NCI-H187 (cell line): ENCODE measurements around the gene MUC13.

Source experiments
- DNase-seq, 2 experiments: peaks; one replicate each; lab custom pipeline; 2025; lab: John Stamatoyannopoulos, UW

Gene MUC13

GRCh38 chr3:124903896-124904834 is 30.4 kb downstream of the MUC13 start:
- no peak for DNase-seq

DNA sequence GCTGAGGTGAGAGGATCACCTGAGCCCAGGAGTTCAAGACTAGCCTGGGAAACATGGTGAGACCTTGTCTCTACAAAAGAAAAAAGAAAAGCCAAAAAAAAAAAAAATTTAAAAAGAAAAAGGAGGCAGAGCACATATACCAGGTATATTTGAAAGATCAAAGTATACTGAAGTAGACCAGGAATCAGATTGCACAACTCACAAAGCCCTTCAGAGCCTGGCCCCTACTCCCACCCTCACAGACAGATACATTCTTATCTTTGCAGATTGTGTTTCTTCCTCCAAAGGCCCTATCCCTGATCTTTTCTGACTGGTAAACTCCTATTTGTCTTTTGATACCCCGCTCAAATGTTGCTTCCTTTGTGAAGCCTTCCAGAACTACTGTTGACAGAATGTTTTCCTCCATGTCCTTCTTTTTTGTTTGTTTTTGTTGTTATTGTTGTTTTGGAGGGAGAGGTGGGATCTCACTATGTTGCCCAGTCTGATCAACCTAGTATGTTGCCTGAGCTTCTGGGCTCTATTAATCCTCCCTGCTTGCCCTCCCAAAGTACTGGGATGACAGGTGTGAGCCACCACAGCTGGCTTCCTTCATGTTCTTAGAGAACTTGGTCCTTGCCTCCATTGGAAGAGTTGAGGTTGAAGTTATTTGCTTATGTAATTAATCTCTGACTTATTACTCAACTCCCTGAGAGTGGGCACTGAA is 37.6 kb downstream of the MUC13 start:
- DNase-seq = no peak

GRCh38 chr3:124895756-124896155 is 38.8 kb downstream of the MUC13 start:
- DNase-seq = no peak

DNA sequence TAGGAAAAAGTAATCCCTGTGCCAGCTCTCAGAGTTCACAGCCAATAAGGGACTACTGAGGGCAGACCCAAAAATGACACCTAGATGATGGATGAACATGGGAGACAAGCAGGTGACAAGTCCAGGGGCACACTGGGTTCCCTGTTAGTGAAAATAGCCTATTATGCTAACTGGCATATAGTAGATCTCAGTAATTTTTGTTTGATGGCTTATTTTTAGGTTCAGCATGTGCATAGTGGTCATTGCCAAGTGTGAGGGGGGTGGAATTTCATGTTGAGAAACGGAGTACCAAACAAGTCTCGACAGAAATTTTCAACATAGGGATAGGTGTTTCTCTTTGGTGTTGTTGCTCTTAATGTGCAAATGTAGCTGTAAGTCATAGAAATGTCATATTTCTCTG is 41.0 kb downstream of the MUC13 start:
- DNase-seq = no peak

DNA sequence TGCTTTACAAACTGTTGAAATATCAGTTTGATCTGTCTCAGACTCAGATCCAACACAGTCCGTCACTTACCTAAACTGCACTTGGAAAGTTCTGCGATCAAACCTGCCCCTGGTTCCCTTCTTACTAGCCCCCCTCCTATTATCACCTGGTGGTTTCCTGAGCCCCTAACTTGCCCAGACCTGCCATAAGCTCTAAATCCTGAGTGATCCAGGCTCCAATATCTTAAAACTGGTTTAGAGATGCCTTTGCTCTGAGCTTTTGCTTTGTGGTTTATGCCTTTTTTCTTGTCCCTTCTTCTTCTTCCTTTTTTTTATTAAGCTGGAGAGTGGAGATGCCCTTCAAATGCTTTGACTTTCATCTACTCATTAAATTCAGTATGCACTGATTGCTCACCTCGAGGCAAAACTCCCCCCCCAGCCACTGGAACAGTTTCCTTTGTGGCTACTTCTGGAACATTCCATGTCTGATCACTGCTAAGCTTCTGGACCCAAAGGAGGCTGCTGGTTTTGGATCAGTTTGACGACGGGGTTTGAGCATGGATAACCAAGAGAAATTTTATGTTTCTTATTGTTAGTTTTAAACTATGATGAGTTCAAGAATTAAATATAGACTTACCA is 43.9 kb downstream of the MUC13 start:
- no peak for DNase-seq

DNA sequence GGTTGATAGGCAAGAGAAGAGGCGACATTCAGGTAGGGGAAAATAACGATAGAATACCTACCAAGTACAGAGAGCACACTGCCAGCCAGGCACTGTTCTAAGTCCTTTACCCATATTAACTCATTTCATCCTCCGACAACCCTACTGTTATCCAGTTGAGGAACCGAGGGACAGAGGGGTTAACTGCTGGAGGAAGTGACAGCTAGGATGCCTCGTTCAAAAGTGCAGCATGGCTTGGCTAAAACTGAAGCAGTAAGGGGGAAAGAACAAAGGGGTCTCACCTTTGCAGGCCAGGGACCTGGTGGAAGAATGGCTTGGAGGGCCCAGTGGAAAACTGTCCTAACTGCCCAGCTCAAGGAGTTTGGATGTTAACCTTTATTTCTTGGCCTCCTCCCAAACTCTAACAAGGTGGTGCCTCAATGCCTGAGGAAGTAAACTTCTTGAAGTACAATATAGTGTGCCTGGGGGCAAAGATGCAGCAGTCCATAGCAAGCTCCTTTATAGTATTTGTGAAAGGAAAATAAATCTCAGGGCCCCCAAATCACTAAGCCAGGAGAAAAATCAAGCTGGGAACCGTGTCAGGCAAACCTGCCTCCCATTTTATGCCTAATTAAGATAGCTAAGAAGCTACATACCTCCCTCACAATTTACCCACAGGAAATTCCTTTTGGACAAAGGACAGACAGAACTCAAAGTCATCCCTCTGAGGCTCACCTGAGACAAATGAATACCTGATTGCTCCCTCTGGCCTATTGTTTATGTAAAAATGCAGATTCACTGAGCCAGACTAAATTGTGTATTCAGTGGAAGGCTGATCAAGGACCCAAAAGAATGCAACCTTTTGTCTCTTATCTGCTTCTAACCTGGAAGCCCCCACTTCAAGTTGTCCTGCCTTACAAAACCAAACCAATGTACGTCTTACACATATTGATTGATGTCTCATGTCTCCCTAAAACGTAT is 45.8 kb downstream of the MUC13 start:
- no peak for DNase-seq

DNA sequence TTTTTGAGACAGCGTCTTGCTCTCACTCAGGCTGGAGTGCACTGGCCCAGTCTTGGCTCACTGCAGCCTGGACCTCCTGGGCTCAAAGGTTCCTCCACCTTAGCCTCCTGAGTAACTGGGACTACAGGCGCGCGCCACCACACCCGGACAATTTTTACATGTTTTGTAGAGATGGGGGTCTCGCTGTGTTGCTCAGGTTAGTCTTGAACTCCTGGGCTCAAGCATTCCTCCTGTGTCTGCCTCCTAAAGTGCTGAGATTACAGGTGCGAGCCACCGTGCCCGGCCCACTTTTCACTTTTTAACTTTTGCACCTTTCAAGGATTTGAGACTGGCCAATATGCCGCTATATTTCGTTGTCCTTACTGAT is 46.6 kb downstream of the MUC13 start:
- DNase-seq = no peak

- DNase-seq = no peak
These were observed 47.2 kb downstream of the MUC13 start, which contains the start of gene ITGB5 for GRCh38 chr3:124887177-124887931. Gene ITGB5 (minus strand): TSS chr3:124887365. CDS start chr3:124887000, 365 bp downstream.

DNA sequence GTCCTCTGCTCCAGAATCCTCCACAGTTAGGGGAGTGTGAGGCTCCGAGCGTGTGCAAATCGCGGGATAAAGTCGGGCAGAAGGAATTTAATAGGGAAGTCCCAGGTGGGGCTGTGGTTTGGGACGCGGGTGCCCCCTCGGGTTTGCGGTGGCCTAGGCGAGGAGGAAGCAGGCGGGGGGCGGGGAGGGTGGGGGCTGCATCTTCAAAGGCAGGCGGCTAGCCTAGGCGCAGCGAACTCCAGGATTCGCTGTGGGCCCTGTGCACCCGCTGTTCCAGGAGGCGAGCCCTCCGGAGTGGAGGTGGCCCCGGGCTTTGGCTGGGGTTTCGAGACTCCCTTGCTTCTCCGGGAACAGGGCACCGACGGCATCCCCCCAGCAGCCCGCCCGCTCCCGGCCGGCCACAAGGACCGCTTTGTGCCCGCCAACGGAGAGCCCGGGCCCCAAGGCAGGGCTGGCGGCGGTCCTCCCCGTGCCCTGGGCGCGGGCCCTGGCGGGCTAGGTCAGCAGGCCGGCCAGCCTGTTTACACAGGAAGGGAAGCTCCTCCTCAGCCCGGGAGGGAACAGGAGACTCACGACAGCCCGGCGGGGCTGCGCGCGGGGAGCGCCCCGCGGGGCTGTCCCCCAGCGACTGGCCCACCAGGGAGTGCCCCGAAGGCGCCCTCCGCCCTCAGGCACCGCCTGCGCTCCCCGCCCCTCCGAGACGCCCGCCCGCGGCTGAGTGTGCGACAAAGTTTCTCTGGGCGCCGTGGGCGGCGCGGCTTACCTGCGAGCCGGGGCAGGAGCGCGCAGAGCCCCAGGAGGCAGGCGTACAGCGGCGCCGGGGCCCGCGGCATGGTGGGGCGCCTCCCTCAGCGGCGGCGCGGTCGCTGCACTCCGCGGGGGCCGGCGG is 48.1 kb downstream of the MUC13 start:
- DNase-seq = no peak

DNA sequence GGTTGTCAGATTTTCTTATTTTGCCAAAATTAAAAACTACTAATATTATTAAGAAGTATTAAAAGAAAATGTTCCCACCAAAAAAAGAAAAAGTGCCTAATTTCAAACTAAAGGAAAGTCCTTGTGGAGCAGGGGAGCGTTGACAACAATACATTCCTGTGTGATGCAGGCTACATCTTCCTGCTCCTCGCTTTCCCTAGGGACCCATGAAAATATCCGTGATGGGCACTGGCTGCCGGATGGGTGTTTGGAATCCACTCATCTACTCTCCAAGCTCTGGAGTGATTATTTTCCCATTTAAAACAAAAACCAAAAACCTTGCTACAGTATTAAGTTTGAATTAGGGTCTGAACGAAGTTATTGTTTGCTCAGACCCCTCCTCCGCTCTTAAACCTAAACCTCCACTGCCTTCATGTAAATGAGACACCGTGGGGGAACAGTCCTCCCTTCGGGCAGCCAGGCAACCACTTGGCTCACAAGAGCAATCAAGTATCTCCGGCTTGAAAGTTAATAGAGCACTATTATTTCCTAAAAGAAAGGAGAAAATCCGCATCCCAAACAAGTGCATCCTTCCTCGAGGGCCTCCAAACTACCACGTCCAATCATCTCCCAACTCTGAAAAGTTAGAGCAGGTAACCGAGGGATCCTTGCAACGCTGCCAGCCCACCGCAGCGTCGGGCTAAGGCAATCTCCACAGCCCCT is 48.9 kb downstream of the MUC13 start:
- no peak for DNase-seq

DNA sequence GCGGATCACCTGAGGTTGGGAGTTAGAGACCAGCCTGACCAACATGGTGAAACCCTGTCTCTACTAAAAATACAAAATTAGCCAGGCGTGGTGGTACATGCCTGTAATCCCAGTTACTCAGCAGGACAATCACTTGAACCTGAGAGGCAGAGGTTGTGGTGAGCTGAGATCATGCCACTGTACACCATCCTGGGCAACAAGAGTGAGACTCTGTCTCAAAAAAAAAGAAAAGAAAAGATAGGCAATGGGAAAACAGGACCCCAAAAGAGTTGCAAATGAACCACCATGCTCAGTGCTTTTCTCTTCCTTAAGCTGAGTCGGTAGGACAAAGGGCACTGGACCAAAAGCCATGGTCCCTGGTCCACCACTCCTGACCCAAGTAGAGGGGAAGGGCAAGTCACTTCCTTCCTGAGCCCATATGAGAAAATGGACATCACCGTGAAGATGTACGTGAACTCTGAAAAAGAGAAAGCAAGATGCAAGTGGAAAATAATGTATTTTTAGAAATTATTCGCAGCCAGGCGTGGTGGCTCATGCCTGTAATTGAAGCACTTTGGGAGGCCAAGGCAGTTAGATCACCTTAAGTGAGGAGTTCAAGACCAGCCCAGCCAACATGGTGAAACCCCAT is 50.0 kb downstream of the MUC13 start:
- no peak for DNase-seq

DNA sequence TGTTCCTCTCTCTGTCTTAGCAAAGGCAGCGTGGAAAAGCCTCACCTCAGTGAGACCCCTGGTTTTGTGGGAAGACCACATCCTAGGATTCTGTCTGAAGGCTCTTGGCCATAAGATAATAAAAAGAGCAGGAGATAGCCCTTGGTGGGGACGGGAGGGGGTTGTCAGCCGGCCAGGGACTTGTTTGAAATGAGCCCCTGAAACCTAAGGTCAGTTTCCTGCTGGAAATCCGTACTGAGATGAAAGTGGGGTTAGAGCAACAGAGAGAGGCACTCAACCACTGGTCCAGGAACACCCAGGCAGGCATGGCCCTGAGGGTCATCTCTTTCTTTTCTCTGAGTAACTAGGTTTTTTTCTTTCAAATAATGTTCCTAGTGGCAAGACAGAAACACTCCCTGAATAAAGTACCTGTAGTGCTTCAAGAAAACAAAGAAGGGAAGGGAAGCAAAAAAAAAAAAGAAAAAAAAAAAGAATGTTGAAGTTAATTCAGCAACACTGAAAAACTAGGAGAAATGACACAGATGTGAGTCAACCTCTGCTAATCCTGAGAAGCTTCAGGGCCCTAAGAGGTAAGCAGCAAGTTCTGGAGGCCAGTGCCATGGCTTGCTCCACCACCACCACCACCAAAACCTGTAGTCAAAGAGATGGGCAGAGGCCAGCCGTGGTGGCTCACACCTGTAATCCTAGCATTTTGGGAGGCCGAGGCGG is 50.6 kb downstream of the MUC13 start:
- DNase-seq = no peak

DNA sequence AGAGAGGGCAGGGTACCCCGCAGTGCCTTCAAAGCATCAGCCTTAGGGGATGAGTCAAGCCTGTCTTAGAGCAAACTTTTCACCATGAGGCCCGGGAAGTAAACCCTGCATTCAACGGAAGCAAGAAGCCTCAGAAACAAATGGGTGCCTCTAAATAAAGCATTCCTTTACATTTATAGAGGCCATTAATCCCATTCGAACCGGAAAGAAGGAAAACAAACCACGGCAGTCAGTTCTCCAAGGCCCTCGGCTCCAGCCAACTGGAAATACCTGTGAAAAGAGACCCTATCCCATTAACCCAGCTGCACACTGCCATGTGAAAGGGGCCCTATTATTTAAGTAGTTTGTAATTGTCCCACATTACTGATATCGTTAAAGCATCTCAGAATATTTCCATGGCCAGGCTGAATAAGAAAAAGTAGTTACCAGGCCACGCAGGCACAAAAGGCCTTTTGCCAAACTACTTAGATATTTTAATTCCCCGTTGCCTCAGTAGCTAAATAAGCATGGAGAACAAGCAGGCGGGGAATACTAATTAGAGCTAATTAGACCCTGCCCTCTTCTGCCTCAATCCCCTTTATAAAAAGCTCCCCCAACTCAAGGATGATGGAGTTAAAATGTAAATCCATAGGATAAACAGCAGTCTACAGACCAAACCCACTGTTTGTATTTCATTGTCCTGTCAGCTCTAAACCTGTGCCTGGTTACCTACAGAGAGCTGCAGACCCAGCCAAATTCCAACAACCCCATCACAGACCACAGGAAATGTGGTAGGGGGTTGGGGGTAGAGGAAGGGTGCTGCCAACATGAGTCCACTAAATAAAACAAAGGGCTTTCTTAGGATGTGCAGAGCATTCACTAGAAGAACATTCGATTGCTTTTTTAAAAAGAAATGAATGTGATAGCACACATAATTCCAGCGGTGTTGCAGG is 51.5 kb downstream of the MUC13 start:
- DNase-seq = no peak

GRCh38 chr3:124881976-124882697 is 52.4 kb downstream of the MUC13 start:
- no peak for DNase-seq

DNA sequence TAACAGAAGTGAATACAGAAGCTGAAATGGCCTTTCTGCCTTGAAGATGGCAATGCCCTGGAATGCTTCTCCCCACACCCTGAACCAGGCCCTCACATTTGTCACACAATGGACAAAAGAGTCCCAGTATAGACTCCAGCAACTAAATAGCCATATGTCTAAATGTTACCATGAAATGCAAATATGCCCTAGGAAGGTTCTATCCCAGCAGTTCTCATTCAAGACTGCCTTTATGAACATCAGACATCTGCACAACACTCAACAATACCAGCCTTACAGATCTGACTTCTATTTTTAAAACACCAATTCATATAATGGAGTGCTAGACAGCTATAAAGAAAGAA is 55.2 kb downstream of the MUC13 start:
- no peak for DNase-seq

GRCh38 chr3:124878561-124879336 is 55.8 kb downstream of the MUC13 start:
- DNase-seq = no peak
